ENCODE results near the gene POLE.

DNA sequence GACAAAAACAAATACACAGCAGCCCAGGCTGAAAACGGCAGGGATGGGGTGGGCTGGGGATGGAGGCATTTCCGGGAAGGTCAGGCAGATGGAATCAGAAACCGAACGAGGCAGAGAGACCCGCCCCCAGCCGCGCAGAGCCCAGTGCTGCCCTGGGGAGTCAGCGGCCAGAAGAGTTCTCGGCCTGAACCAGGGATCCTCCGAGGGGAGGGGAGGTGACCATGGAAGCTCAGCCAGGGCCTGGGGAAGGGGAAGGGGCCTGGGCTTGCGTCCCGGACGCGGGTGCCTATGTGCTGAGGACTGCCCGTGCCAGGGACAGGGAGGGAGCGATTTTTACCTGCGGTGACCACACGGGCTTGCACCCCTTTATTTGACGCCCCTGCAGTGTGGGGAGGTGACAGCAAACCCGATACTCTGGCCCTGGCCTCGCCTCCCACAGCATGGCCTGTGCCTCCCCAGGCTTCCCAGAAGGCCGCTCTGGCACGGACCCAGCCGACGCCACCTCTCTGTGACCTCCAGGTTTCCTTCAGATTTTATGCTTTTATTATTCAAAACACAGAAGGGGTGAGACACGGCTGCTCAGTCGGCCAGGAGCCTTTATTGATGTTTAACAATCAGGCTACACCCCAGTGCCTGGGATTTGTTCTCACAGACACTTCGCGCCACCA is 84.4 kb downstream of the POLE start:
- TF ChIP-seq, protein P1, sequence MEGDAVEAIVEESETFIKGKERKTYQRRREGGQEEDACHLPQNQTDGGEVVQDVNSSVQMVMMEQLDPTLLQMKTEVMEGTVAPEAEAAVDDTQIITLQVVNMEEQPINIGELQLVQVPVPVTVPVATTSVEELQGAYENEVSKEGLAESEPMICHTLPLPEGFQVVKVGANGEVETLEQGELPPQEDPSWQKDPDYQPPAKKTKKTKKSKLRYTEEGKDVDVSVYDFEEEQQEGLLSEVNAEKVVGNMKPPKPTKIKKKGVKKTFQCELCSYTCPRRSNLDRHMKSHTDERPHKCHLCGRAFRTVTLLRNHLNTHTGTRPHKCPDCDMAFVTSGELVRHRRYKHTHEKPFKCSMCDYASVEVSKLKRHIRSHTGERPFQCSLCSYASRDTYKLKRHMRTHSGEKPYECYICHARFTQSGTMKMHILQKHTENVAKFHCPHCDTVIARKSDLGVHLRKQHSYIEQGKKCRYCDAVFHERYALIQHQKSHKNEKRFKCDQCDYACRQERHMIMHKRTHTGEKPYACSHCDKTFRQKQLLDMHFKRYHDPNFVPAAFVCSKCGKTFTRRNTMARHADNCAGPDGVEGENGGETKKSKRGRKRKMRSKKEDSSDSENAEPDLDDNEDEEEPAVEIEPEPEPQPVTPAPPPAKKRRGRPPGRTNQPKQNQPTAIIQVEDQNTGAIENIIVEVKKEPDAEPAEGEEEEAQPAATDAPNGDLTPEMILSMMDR (IDR thresholded peaks at IDR 0.05) = no peak
- no peak for TF ChIP-seq POLR2AphosphoS5 (IDR thresholded peaks at IDR 0.05; ENCODE audit: insufficient read depth in 1 of 2, low read depth in 1 of 2)

All from vagina (tissue), 2 donors.